Stimulated activated CD4-positive, alpha-beta T cell treated with anti-CD3 and anti-CD28 coated beads, Interleukin-4, amount 100 ng/mL, for 4 hours (primary cell): ENCODE data around the gene AIP.
"Not testable (repeated sequence)": the region's sequence is repeated elsewhere in the genome, so short reads cannot be mapped to it uniquely, and the experiment has no call there.

Experiments used
- DNase-seq, 2 experiments: peaks; one replicate each; pipeline ENCODE4 v3.0.0-alpha.2; 2020

Gene AIP

DNA sequence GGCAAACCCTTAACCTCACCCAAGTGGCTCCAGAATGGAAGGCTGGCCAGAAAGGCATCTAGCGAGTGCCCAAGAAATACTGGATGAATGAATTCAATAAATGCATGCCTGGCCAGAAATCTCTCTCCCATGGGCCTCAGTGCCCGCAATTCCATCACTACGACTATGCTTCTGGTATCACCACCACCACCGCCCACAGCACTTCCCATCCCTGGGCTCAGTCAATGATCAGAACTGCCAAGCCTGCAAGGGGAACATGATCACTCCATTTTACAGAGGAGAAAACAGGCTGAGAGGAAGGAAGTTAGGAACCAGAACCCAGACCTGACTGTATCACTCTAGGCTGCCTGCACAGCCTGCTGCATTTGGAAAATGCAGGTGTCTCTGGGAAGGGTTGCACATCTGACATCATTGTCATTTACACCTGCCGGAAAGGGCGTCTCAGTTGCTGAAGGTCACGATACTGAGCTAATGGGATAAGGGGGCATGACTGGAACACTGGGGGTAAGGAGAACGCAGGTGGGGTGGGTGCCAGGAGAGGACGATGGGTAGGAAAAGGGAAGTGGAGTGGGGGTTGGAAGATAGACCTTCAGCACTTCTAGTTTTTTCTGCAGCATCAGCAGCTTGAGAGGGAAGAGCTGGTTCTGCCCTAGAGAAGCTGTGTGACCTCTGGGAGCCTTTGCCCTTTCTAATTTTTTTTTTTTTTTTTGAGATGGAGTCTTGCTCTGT is 33.5 kb upstream of the AIP start:
- DNase-seq = no peak

DNA sequence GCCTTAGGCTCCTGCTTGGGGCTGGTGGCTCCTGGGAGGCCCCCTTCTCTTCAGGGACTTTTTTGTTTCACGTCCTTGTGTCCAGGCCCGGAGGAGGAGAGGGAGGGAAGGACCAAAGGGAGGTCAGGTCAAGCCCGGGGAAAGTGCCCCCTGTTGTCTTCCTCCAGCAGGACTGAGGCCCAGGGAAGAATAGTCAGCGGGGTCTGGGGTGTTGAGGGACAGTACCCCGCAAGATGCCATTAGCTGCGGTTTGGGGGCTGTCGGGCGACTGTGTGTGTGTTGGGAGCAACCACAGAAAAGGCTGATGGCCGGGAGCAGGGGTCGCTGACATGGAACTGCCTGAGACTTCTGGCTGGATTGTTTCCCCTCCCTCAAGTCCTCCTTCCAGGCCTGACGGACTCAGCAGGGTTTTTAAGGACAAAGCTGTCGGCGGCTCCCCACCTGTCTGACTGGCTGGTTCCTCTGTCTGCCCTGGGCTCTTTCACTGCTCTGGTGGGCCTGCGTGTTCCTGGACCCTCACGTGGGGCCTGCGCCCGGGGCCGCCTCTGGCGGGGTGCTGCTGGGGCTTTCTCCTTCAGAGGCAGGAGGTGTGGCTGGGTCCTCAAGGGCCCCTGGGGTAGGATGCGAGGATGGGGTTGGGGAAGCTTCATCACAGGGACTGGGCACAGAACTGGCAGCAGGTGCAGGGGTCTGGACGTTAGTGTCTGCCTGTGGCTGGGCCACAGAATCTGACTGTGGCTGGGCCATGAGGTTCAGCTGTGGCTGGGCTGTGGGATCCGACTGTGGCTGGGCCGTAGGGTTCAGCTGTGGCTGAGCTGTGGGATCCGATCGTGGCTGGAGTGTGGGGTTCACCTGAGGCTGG is 31.8 kb upstream of the AIP start:
- DNase-seq = no peak

DNA sequence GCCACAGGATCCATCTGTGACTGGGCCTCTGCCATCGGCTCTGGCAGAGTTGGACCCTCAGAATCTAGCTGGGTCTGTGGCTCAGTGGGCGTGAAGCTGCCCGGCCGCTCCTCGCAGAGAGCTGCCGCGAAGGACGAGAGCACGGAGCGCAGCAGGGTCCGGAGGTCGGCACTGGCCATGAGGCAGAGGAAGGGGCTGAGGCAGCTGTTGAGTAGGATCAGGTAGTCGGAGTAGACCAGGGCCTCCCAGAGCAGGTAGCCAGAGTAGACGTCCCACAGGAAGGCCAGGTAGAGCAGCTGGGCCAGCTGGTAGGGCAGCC is 31.2 kb upstream of the AIP start:
- no peak for DNase-seq

DNA sequence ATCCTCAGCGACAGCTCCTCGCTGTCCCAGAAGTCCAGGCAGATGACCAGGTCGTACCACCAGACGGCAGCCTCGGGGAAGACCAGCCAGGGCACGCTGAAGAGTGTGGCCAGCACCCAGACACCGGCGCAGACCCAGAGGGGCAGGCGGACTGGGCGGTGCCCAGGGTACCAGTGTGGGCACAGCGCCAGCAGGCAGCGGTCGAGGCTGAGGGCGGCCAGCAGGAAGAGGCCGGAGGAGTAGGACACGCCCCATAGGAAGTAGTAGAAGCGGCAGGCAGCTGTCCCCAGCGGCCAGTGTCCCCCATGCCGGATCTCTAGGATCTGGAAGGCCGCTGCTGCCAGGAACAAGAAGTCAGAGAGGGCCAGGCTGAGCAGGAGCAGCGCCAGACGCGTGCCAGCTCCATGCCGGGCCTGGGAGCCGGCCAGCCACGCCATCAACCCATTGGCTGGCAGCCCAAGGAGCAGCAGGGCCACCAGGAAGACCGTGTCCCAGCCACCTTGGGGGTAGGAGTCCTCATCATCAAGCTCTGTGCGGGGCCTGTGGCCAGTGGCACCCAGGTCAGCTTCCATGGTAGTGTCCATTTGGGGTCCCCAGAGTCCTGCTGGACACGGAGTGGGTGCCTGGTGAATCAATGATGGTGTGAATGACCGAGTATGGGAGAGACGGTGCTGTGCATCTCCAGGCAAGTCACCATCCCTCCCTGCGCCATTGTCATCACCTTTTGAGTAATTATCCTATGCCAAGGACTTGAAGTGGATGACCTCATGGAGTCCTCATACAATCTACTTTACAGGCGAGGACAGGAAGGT is 30.5 kb upstream of the AIP start, which contains the start of gene GPR152:
GPR152 (minus strand) TSS at position 589 of the 812 bp plus-strand sequence; CDS start at position 584, 5 bp downstream.
- DNase-seq = no peak

DNA sequence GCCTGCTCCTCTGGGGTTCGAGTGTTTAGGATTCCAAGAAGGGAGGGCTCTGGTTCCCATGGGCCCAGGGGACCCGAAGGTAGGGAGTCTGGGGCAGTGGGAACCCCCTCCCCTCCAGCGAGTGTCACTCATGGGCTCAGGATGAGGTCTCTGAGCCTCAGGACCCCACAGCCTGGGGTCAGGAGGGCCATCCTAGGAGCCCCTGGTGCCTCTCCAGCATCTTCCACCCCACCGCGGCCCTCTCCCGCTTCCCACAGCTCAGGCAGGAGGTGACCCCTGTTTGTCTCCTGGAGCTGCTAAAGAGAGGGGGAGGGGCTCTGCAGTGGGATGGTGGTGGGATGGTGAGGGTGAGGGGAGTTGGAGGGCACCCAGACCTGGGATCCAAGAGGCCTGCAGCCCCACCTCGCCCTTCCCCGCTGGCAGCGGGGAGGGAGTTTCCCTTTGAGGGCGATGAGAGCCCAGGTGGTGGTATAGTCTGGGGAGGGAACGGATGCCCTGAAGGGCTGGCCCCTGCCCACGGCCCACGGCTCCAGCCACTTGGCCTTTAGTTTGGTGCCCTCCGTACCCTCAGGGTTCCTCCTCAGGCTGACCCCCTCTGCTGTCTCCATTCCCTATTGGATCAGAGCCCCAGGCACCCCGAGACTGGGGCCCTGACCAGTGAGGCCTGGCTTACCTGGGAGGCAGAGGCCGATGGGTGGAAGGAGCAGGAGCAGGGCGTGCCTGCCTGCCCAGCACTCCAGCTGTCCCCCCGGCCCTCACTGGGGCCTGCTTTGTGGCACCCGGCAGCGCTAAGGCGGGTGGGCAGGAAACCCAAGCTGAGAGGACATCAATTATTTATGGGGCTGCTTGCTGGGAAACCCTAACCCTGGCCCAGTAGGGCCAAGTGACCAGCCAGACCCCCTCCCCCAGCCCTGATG is 28.8 kb upstream of the AIP start:
- DNase-seq = no peak

DNA sequence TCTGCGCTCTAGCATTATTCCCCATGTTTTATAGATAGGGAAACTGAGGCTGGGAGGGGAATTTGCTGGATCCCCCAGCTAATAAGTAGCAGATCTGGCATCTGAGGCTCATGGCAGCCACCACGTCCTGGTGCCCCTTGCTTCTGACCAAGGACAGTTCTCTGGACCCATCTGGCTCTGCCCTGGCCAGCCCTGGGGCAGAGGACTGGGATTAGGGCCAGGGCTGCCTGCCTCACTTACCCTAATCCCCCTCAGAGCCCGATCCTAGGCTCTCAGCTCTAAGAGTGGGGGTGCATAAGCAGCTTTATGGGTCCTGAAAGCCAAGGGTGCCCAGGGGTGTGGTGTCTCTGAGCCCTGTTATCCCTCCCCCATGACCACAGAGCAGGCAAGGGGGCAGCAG is 27.8 kb upstream of the AIP start, which contains the start of gene CABP4:
CABP4 (plus strand) TSS at position 301 of the 400 bp plus-strand sequence; CDS start at position 371, 70 bp downstream.
- no peak for DNase-seq

DNA sequence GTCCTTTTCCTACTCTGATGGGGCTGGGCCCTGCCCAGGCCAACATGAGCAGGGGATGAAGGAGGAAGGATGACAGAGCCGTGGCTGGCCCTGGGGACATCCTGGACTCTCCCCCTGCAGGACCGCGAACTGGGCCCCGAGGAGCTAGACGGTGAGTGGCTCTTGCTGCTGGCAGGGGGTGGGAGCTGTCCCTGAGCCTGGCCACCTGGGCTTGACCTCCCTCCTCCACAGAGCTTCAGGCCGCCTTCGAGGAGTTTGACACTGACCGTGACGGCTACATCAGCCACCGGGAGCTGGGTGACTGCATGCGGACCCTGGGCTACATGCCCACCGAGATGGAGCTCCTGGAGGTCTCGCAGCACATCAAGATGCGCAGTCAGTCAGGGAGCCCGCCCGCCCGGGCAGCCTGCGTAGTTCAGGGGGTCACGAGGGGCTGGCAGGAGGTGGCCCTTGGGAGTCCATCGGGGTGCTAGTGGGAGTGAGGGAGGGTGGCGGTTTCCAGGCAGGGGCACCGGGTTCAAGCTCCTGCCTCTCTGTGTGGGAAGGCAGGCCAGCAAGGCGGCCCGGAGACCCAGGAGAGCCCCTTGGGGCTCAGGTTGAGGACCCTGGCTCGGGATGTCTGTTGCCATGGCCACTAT is 26.6 kb upstream of the AIP start:
- DNase-seq = no peak

DNA sequence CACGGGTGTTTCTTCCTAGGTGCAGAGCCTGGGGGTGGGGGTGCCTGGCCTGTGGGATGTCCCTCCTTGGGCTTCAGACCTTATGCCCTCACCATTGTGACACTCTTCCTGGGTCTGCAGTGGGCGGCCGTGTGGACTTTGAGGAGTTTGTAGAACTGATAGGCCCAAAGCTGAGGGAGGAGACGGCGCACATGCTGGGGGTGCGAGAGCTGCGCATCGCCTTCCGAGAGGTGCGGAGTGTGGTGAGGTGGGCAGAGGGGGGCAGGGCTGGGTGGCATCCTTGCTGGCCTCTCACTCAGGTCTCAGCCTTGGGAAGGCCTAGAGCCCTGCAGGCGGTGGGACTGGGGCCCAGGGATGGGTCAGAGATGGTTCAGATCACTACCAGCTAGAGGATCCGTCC is 25.4 kb upstream of the AIP start:
- DNase-seq = no peak

DNA sequence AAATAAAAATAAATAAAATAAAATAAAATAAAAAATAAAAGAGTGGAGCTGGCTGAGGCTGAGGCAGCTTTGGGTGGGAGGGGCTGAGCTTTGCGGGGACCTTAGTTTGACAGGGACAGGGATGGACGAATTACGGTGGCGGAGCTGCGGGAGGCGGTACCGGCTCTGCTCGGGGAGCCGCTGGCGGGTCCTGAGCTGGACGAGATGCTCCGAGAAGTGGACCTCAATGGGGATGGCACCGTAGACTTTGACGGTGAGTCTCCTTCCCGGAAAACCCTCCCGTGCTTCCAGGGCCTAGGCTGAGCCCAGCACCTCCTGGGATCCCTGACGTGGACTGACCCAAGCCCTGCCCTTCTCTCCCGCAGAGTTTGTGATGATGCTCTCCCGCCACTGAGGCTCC is 24.6 kb upstream of the AIP start:
- DNase-seq = no peak

DNA sequence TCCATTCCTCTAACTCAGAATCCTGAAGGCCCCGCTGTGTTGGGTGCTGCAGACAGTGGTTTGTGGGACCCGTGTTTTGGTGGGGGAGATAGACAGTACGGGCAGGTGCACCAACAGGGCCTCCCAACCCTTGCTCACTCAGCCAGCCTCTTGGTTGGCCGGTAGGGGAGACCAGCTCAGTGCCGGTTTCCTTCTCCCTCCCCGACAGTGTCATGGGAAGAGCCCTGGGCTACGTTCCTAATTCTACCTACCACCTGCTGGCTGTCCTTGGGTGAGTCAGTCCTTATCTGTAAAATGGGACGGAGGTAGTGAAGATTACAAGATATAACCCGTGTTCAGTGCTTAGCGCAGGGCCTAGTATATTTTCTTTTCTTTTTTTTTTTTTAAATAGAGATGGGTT is 19.6 kb upstream of the AIP start:
- no peak for DNase-seq

DNA sequence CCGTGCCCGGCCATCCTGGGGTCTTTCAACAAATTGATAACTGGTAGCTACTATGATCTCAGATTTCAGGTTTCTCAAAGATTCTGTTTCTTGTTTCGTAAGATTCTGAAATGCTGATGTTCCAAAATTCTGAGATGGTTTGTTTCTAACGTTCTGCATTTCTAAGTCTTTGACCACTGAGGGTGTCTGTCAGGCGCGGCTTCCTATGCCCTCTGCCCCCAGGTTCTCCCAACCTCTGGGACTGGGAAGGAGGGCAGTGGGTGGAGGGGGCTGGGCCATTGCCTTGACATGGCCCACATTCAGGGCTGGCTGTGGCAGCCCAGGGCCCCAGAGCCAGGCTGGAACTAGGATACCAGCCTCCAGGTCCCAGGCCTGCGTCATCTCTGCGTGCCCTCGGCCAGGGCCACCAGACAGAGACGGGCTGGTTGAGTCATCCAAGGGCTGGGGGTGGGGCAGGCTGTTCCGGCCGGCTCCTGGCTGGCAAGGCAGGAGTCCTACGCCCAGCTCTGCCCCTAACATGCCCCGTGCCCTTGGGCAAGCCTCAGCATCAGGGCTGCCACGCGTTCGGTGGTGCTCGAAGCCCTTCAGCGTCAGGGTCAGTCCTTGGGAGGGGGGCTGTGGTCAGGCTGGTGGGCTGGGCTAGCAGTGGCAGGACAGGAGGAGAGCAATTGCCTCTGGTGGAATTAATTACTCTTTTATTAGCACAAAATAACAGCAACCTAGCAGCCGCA is 19.0 kb upstream of the AIP start:
- DNase-seq = no peak

DNA sequence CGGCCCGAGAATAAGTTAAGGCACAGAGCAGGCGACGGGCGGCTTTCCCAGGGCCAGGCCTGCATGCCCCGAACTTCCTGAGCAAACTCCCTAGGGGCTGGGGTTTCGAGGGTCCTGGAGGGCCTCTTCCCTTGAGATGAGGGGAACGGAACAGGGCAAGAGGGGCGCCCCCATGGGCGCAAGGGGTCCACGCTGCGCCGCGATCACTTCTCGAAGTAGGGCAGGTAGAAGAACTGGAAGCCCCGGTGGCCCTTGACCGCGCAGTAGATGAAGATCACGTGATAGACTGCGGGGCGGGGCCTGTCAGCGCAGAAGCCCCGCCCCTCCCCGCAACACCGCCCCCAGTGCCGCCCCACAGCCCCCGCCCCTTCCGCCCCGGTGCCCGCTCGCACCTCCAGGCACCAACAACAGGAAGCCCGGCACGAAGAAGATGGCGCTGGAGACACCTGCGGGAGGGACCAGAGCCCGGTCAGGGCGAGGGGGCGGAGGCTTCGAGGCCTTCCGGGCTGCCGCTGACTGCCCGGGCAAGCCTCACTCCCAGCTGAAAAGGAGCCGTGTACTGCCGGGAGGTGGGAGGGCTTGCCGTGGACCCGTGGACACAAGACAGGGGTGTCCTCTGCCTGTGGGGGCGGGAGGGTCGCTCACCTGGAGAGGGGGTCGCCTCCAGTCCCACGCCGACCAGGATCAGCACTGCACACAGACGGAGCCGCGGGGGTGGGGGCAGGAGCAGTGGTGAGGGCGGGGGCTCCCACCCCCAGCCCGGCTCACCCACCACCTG is 18.2 kb upstream of the AIP start:
- DNase-seq = peak; percentile 86 to 90

DNA sequence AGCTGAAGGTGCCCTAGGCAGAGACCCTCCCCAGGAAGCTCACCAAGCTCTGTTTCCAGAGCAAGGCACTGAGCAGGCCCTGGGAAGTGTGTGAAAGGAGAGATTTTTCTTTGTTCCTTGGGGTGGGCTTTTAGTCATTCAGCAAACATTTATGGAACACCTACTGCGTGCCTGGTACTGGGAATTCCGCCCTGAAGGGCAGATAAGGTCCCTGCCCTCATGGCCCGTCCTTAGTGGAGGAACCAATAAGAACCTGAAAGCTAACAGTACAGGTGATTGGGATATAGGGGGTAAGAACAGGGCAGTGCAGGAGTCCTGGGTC is 17.7 kb upstream of the AIP start:
- DNase-seq = no peak

DNA sequence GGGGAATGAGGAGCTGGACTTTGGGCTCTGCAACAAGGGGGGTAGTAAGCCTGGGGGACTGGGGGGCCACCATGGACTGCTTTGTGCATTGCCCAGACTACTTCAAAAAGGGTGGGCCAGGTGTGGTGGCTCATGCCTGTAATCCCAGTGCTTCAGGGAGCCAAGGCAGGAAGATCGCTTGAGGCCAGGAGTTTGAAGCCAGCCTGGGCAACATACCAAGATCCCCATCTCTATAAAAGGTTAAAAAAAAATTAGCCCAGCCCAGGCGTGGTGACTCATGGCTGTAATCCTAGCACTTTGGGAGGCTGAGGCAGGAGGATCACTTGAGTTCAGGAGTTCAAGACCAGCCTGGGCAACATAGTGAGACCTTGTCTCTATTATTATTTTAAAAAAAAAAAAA is 17.3 kb upstream of the AIP start:
- DNase-seq = not testable (repeated sequence)

DNA sequence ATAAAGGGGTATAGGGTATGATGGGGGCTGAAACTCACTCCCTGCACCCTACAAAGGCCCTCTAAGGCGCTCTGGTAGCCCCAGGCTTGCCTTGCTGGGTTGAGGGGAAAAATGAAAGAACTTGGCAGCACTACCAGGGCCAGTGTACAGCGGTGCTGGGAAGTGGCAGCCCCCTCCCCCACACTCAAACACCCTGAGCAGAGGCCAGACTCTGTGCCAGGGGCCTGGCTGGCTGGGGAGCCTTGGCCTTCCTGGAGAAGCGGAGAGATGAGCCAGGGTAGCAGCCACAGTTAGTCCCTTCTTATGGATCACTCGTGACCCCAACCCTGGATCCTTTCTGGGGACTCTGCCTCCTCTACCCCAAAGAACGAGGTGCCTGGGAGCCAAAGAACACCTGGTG is 16.5 kb upstream of the AIP start:
- no peak for DNase-seq

DNA sequence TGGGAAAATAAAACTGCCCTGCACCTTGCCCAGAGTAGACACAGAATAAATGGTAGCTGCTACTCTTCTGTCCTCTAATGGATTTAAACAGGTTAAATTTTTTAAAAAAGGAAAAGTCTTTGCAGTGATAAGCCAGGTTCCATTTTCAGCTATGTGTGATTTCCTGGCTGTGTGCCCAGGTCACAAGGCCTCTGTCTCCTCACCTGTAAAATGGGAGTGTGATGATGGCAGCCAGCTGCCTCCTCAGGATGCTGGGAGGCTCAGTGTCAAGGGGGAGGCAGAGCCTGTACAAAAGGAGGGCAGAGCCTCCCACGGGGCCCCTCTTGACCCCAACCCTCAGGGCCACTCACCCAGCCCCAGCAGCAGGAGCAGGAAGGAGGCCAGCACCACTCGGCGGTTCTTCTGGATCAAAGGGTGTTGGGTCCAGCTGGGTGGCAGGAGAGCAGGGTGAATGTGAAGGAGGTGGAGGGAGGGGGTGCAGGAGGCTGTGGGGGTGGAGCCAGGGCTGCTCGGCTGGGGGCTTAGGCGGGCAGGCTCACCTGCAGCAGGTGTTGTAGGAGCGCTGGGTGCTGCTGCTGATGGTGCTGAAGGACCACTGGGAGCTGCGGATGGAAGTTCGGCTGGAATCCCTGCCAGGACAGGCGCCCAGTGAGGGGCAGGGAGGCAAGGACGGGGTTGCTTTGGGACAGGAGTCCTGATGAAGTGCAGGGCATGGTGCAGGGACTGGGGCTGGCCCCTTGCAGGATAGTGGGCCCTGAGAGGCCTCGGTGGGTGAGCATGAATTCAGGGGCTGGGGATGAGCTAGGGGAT is 15.7 kb upstream of the AIP start:
- DNase-seq = no peak

DNA sequence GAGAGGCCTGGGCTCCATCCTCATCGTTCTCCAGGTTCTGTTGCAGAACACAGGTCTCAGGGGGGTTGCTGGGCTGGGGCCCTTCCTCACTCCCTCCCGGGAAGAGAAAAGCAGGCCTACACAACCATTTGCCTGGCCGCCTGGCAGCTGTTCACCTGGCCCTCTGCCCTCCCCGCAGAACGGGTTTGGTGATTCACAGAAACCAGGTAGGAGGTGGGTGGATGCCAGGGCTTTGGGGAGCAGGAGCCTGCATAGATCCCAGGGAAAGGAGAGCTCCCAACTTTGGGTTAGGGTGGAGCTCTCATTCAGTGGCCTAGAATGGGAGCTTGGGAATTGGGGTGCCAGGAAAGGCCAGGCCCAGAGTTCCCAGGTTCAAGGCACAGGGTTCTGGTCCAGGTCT is 14.8 kb upstream of the AIP start:
- peak; percentile 30 to 41 for DNase-seq

DNA sequence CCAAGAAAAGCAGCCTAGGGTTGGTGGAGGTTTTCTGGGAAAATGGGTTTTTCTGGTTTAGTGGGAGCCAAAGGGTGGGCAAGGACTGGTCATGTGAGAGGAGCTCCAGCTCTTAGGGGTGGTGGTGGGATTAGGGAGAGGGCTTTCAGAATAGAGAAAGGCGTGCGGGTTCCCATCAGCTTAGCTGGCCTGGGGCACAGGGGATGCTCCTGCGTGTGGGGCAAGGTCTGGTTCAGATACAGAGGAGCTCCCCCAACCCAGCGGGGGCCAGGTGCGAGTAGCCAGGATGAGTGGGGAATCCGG is 14.4 kb upstream of the AIP start:
- no peak for DNase-seq

DNA sequence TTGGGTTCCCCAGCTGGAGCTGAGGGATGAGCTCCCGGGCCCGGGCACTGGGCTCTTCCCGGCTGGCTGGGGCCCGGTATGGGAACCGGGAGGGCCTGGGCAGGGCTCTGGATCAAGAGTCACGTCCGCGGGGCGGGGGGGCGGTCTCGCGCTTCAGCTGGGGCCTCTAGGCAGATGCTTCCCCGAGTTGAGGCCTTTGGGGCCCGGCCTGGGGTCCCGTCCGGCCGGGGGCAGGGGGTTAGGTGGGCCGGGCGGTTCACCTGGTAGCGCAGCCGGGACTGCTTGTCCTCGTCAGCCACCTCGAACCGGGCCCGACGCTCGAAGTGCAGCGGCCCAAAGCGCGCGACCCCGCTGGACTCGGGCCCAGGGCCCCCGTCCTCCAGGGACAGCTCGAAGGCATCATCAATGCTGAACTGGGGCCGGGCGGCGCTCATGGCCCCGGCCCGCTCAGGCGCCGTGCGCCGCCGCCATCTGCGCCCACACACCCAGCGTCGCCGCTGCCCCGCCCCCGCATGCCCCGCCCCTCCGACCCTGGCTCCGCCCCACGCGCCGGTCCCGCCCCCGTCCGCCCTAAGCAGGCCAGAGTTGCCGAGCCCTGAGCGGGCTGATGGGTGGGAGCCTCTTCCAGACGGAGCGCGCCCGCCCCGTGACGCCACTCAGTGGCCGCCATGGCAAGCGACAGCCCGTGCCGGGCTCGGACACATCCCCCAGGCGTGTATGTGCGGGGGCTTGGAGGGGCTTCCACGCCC is 13.9 kb upstream of the AIP start, which contains the start of gene TMEM134:
TMEM134 (minus strand) TSS at position 493 of the 749 bp plus-strand sequence; CDS start at position 434, 59 bp downstream.
- DNase-seq = peak; percentile 88 to 96
